IMR-90 (cell line): ENCODE results near the gene LRG1. TPM values are rescaled to one million over a fixed set of nuclear protein-coding genes. Genes with fewer than 3 reads are reported as not detected.
A peak's percentile ranks its signal among the peaks of the same experiment; 100 is the strongest.

Source experiments
- ATAC-seq: fragments of 200-7000 bp; cut with Tn5 transposase; 2 replicates; pipeline ENCODE4 v1.9.1; 2020; ENCODE audit warnings: low read depth, mild to moderate bottlenecking, moderate library complexity
- BruUV-seq: library from RNA; stranded (reverse); fragments of 400-500 nt; replicated peaks from 2 replicates; lab custom pipeline; 2021; lab: Mats Ljungman, UMichigan
- CTCF ChIA-PET: fragments of 300-600 bp; formaldehyde crosslinking; extraction: SDS; loops from one replicate; lab custom pipeline; 2021; ENCODE audit warnings: antibody characterized with exemption; lab: Yijun Ruan, JAX
- POLR2A ChIA-PET: fragments of 300-600 bp; sonication (Branson Sonifier 250); formaldehyde crosslinking; loops from one replicate; lab custom pipeline; 2022; ENCODE audit warnings: antibody characterized with exemption; ENCODE audit not compliant: unreplicated experiment; lab: Charles Lee
- DNase-seq: peaks from one replicate; pipeline ENCODE4 v3.0.0; 2013
- H2AFZ ChIP-seq: replicated peaks from 2 replicates; pipeline ENCODE3; 2013; ENCODE audit warnings: low read length, mild to moderate bottlenecking; ENCODE audit not compliant: poor library complexity
- H2AK5ac ChIP-seq: 2 replicates; pipeline ENCODE4 v1.6.1; 2013; ENCODE audit warnings: low read depth, low read length, inconsistent platforms
- H2AK9ac ChIP-seq: replicated peaks from 2 replicates; pipeline ENCODE3; 2013; ENCODE audit warnings: mild to moderate bottlenecking, low read depth, low read length, moderate library complexity; ENCODE audit not compliant: poor library complexity
- H2BK120ac ChIP-seq: 2 replicates; pipeline ENCODE4 v1.6.1; 2013; ENCODE audit warnings: low read depth, low read length, inconsistent platforms
- H2BK15ac ChIP-seq: 3 replicates; pipeline ENCODE4 v1.6.1; 2013; ENCODE audit warnings: low read depth, low read length, inconsistent platforms
- H2BK20ac ChIP-seq: 2 replicates; pipeline ENCODE4 v1.6.1; 2013; ENCODE audit warnings: low read depth, mild to moderate bottlenecking, inconsistent platforms, low read length, moderate library complexity
- H2BK5ac ChIP-seq: 2 replicates; pipeline ENCODE4 v1.6.1; 2013; ENCODE audit warnings: mild to moderate bottlenecking, low read depth, low read length, inconsistent platforms; ENCODE audit not compliant: poor library complexity, severe bottlenecking
- H3K14ac ChIP-seq: replicated peaks from 2 replicates; pipeline ENCODE4 v1.6.1; 2013; ENCODE audit warnings: low read depth, low read length, inconsistent platforms
- H3K18ac ChIP-seq: 2 replicates; pipeline ENCODE4 v1.6.1; 2013; ENCODE audit warnings: low read depth, low read length, control low read depth
- H3K23ac ChIP-seq: 2 replicates; pipeline ENCODE4 v1.6.1; 2013; ENCODE audit warnings: low read depth, low read length, inconsistent platforms
- H3K27ac ChIP-seq: 2 replicates; pipeline ENCODE4 v1.5.1; 2013; ENCODE audit warnings: mild to moderate bottlenecking, control low read depth, low read length; ENCODE audit not compliant: insufficient read depth
- H3K27me3 ChIP-seq: 2 replicates; pipeline ENCODE4 v1.6.1; 2013; ENCODE audit warnings: low read length; ENCODE audit not compliant: control insufficient read depth, insufficient read depth
- H3K36me3 ChIP-seq: 2 replicates; pipeline ENCODE4 v1.6.1; 2013; ENCODE audit warnings: low read length, mixed read lengths; ENCODE audit not compliant: control insufficient read depth, insufficient read depth
- H3K4ac ChIP-seq: 2 replicates; pipeline ENCODE4 v1.6.1; 2013; ENCODE audit warnings: low read depth, low read length, inconsistent platforms
- H3K4me1 ChIP-seq: 2 replicates; pipeline ENCODE4 v1.6.1; 2013; ENCODE audit warnings: low read length, mixed read lengths; ENCODE audit not compliant: control insufficient read depth, insufficient read depth
- H3K4me2 ChIP-seq: 2 replicates; pipeline ENCODE4 v1.6.1; 2013; ENCODE audit warnings: low read depth, mild to moderate bottlenecking, control low read depth, low read length, moderate library complexity
- H3K4me3 ChIP-seq: 2 replicates; pipeline ENCODE4 v1.5.1; 2013; ENCODE audit warnings: low read depth, mild to moderate bottlenecking, control low read depth, low read length, moderate library complexity; ENCODE audit not compliant: insufficient read depth
- H3K56ac ChIP-seq: 2 replicates; pipeline ENCODE4 v1.6.1; 2013; ENCODE audit warnings: low read length, inconsistent platforms; ENCODE audit not compliant: insufficient read depth; ENCODE audit errors: extremely low read depth
- H3K79me1 ChIP-seq, 2 experiments: 2 replicates each; pipeline ENCODE4 v1.6.1; 2013; ENCODE audit warnings: low read length in 2 of 2, inconsistent platforms in 1 of 2, low read depth in 1 of 2
- H3K9ac ChIP-seq: 2 replicates; pipeline ENCODE4 v1.6.1; 2013; ENCODE audit warnings: low read depth, low read length, control low read depth
- H3K9me1 ChIP-seq: 2 replicates; pipeline ENCODE4 v1.6.1; 2013; ENCODE audit warnings: low read length, inconsistent platforms; ENCODE audit not compliant: insufficient read depth
- H3K9me3 ChIP-seq: 2 replicates; pipeline ENCODE4 v1.6.1; 2013; ENCODE audit warnings: low read length; ENCODE audit not compliant: control insufficient read depth, insufficient read depth
- H4K20me1 ChIP-seq: 2 replicates; pipeline ENCODE4 v1.6.1; 2013; ENCODE audit warnings: low read length, inconsistent platforms; ENCODE audit not compliant: insufficient read depth
- H4K5ac ChIP-seq: 2 replicates; pipeline ENCODE4 v1.6.1; 2013; ENCODE audit warnings: mild to moderate bottlenecking, low read depth, low read length, control low read depth
- H4K8ac ChIP-seq, 2 experiments: 2 replicates each; pipeline ENCODE4 v1.6.1; 2013; ENCODE audit warnings: low read depth in 2 of 2, low read length in 2 of 2, control low read depth in 1 of 2, inconsistent platforms in 1 of 2
- H4K91ac ChIP-seq: 2 replicates; pipeline ENCODE4 v1.6.1; 2013; ENCODE audit warnings: low read depth, low read length, inconsistent platforms; ENCODE audit not compliant: insufficient read depth
- CTCF ChIP-seq: conservative IDR thresholded peaks from 2 replicates; pipeline ENCODE4 v1.5.1; 2012; ENCODE audit warnings: mild to moderate bottlenecking, low read depth, low read length, improper control_type of control experiment
- FOS ChIP-seq: fragments of 150-350 bp; IDR thresholded peaks from 2 replicates; pipeline ENCODE4 v1.6.1; 2016; ENCODE audit warnings: low read depth, low read length
- MXI1 ChIP-seq: IDR thresholded peaks from 2 replicates; pipeline ENCODE4 v1.6.1; 2012; ENCODE audit warnings: low read depth, mild to moderate bottlenecking, low read length, moderate library complexity, borderline replicate concordance
- NFE2L2 ChIP-seq: fragments of 150-350 bp; IDR thresholded peaks from 2 replicates; pipeline ENCODE4 v1.6.1; 2016; ENCODE audit warnings: low read depth, mild to moderate bottlenecking, low read length
- POLR2A ChIP-seq: IDR thresholded peaks from 2 replicates; pipeline ENCODE4 v1.6.1; 2012; ENCODE audit warnings: mild to moderate bottlenecking, low read depth, low read length
- SMC3 ChIP-seq: fragments of 150-350 bp; IDR thresholded peaks from 2 replicates; pipeline ENCODE4 v1.6.1; 2016; ENCODE audit warnings: low read depth, mild to moderate bottlenecking, antibody characterized with exemption, low read length, moderate library complexity
- WGBS, 2 experiments: methylation state at CpG; one replicate each; pipeline versions ENCODE4 v1.1.5 to v1.1.7; 2013; ENCODE audit warnings: missing lambda C conversion rate in 2 of 2; ENCODE audit not compliant: insufficient read length in 1 of 2; ENCODE audit errors: extremely low coverage in 2 of 2; 5-methylcytosine and 5-hydroxymethylcytosine counted together
- dilution Hi-C: fragments of 300-500 bp; cut with HindIII; formaldehyde crosslinking; loops from one replicate; pipeline ENCODE4 v1.14.3; 2018; ENCODE audit warnings: low sequenced_read_pairs; ENCODE audit not compliant: unreplicated experiment
- in situ Hi-C: fragments of 300-500 bp; cut with MboI; formaldehyde crosslinking; loops from 3 replicates; pipeline ENCODE4 v1.14.3; 2019; ENCODE audit warnings: low sequenced_read_pairs, inconsistent platforms, mixed read lengths
- intact Hi-C: fragments of 100-400 bp; cut with micrococcal nuclease; formaldehyde crosslinking; loops from 2 replicates; pipeline ENCODE4 v1.10.0; 2022
- polyA plus RNA-seq, 3 experiments: library from polyadenylated mRNA; depleted of rRNA; stranded (reverse); fragments of >200 nt; gene quantifications; 2 replicates each; pipeline ENCODE4 v1.2.3, GENCODE V29; 2012; ENCODE audit warnings: low replicate concordance in 1 of 3
- total RNA-seq: library from RNA; depleted of rRNA; stranded (reverse); fragments of >200 nt; gene quantifications from 2 replicates; pipeline ENCODE4 v1.2.3, GENCODE V29; 2012

The LRG1 gene
- total and polyA plus RNA-seq, 2 of the 4 experiments (the other 2 are of a cell fraction), result not detected

GRCh38 chr19:4495471-4495870 lies 44.4 kb downstream of the LRG1 start:
- dilution Hi-C loops, result no loop called here
- H3K56ac ChIP-seq, result no peak overlapping the region
- H4K8ac ChIP-seq, result no peak overlapping the region
- no peak overlapping the region for H3K18ac ChIP-seq
- ATAC-seq (no peak), DNase-seq (no peak)
- POLR2A ChIA-PET, result no interaction called here
- H2AFZ ChIP-seq, result no peak overlapping the region
- H4K20me1 ChIP-seq, result peaks cover 14% of the 10 kb centered on the region; the same call in 1 of the 2 replicates
- peaks cover 13% of the 10 kb centered on the region for H3K9me1 ChIP-seq
- no peaks in the 10 kb centered on the region for H3K4me1 ChIP-seq
- H3K23ac ChIP-seq, result no peak overlapping the region
- no peak overlapping the region for H2AK9ac ChIP-seq
- H2BK15ac ChIP-seq, result no peak overlapping the region
- no TSS peak for BruUV-seq
- H3K27ac ChIP-seq, result no peak overlapping the region
- no peak overlapping the region for H3K4me3 ChIP-seq
- no peak overlapping the region for H4K5ac ChIP-seq
- no peak overlapping the region for H2AK5ac ChIP-seq
- no peak overlapping the region for H2BK20ac ChIP-seq
- H2BK120ac ChIP-seq, result no peak overlapping the region
- H3K36me3 ChIP-seq, result peaks cover 76% of the 10 kb centered on the region
- in situ Hi-C loops, result no loop called here
- H3K4me2 ChIP-seq, result no peak overlapping the region
- intact Hi-C loops, result no loop called here
- WGBS, 2 experiments, result 97% methylated on average over 6 of the region's 12 CpGs; no CpG with 5 or more reads in 1 of the 2 experiments
- H3K27me3 ChIP-seq, result no peaks in the 10 kb centered on the region
- TF ChIP-seq CTCF, result peak; percentile 8; the same call in 1 of the 2 replicates
- TF ChIP-seq FOS, result no peak
- no peak for TF ChIP-seq SMC3
- TF ChIP-seq MXI1, result no peak
- no peak for TF ChIP-seq POLR2A
- TF ChIP-seq NFE2L2, result no peak
- no peaks in the 10 kb centered on the region for H3K9me3 ChIP-seq
- CTCF ChIA-PET, result no interaction called here
- no peak overlapping the region for H3K4ac ChIP-seq
- no peak overlapping the region for H3K9ac ChIP-seq
- H4K91ac ChIP-seq, result no peak overlapping the region
- H3K14ac ChIP-seq, result no peak overlapping the region
- H3K79me1 ChIP-seq, result peaks cover 7 to 15% of the 10 kb centered on the region in 2 experiments
- H2BK5ac ChIP-seq, result no peak overlapping the region
